ENCODE results near the gene SMARCE1.

GRCh38 chr17:40615068-40615840, 32.4 kb downstream of the SMARCE1 start:
- TF ChIP-seq POLR2AphosphoS5 (IDR thresholded peaks at IDR 0.05; ENCODE audit: low read depth, low read length), result no peak
- TF ChIP-seq SIN3A (IDR thresholded peaks at IDR 0.05; ENCODE audit: borderline replicate concordance, insufficient read depth, low read length), result no peak

Measured in PFSK-1 (cell line).